ENCODE data around the gene BRD4. TPM values are rescaled to one million over a fixed set of nuclear protein-coding genes. Genes with fewer than 3 reads are reported as not detected.

BRD4 gene
- total RNA-seq, 4 donors from 2014 or later = 39.5 to 87.9 (median 61.2) TPM

DNA sequence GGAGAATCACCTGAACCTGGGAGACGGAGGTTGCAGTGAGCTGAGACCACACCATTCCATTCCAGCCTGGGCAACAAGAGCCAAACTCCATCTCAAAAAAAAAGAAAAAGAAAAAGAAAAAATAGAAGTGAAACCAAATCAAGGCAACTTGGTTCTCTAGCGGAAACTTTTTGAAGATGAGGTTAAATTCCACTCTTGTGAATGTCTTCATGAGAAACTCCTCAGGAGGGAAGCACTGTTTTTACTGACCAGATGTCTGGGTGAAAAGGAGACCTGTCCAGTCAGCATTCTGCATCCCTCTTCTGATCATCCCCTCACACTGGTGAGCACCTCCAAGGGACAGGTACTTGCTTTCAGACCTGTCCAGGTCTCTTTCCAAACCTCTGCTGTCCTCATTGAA is 15.8 kb downstream of the BRD4 start:
- Histone ChIP-seq H3K27me3 (no peaks in the 10 kb centered on the region), H3K4me1 (peaks cover 41 to 89% (median 54%) of the 10 kb centered on the region in 4 donors), H3K4me3 (no peak overlapping the region), H3K9me3 (no peaks in the 10 kb centered on the region), H3K36me3 (no peaks in the 10 kb centered on the region), H3K27ac (peak overlapping the region in 2 of 4 donors; percentile 19 to 44)
- intact Hi-C loops (cut with DNase I; ENCODE audit: low total_unique reads) (no loop called here), in situ Hi-C loops (cut with MboI; ENCODE audit: low pct_ligation_motif_present in 1 of 4, low pct_unique_long_range_greater_than_20kb in 1 of 4, low sequenced_read_pairs in 3 of 4) (no loop called here)
- TF ChIP-seq POLR2A (IDR thresholded peaks at IDR 0.05) (no peak), EP300 (IDR thresholded peaks at IDR 0.05; ENCODE audit: low read depth) (no peak), CTCF (IDR thresholded peaks at IDR 0.05) (no peak), POLR2AphosphoS5 (IDR thresholded peaks at IDR 0.05) (no peak)
- no peak for DNase-seq
- WGBS, 2 donors (ENCODE audit: low coverage in 1 of 2) = 70% methylated on average over 2 of the region's 2 CpGs; no CpG with 5 or more reads in 1 of the 2 donors

- TF ChIP-seq CTCF (IDR thresholded peaks at IDR 0.05) = no peak
- TF ChIP-seq POLR2A (IDR thresholded peaks at IDR 0.05) = no peak
- no peak for TF ChIP-seq EP300 (IDR thresholded peaks at IDR 0.05; ENCODE audit: low read depth)
- TF ChIP-seq POLR2AphosphoS5 (IDR thresholded peaks at IDR 0.05) = no peak
- no peak overlapping the region for H3K4me3 ChIP-seq
- in situ Hi-C loops (cut with MboI; ENCODE audit: low pct_ligation_motif_present in 1 of 4, low pct_unique_long_range_greater_than_20kb in 1 of 4, low sequenced_read_pairs in 3 of 4) (no loop called here), intact Hi-C loops (cut with DNase I; ENCODE audit: low total_unique reads) (no loop called here)
- no peaks in the 10 kb centered on the region for H3K9me3 ChIP-seq
- no peaks in the 10 kb centered on the region for H3K36me3 ChIP-seq
- peaks cover 30 to 82% (median 42%) of the 10 kb centered on the region in 4 donors for H3K4me1 ChIP-seq
- 40 to 78% methylated on average over 1 to 6 of the region's 6 CpGs for WGBS, 2 donors (ENCODE audit: low coverage in 1 of 2)
- H3K27ac ChIP-seq = no peak overlapping the region
- DNase-seq = no peak
- no peaks in the 10 kb centered on the region for H3K27me3 ChIP-seq
Measured at GRCh38 chr19:15315101-15315500, 17.2 kb downstream of the BRD4 start.

DNA sequence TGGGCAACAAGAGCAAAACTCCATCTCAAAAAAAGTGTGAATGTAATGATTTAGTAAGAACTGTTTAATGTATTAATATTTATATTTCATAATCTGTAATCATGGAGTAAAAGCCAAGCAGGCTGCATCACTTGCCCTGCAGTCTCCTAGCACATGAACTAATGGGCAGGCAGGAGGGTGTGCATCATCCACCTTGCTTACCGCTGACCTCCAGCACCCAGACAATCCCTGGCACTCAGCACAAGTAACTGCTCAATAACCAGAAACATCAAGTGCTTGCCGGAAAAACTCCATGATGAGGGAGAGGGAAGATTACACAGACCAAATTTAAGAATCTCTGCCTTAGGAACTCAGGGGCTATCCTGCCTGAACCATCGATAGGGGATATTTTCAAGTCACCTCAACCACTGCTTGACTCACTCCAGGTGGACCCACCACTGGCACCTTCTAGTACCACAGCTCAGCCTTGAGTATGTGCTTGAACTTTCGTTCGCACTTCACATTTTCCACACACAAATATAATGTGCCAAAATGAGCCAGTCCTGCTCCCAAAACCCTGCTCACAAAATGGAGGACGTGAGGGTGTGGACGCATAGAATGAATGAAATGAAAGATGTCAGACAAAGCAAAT is 18.6 kb downstream of the BRD4 start:
- no peak for DNase-seq
- WGBS, 2 donors (ENCODE audit: low coverage in 1 of 2) = 75 to 82% methylated on average over 5 to 7 of the region's 7 CpGs
- in situ Hi-C loops (cut with MboI; ENCODE audit: low pct_ligation_motif_present in 1 of 4, low pct_unique_long_range_greater_than_20kb in 1 of 4, low sequenced_read_pairs in 3 of 4) = no loop called here
- H3K9me3 ChIP-seq = no peaks in the 10 kb centered on the region
- intact Hi-C loops (cut with DNase I; ENCODE audit: low total_unique reads) = no loop called here
- peaks cover 19 to 68% (median 32%) of the 10 kb centered on the region in 4 donors for H3K4me1 ChIP-seq
- H3K27ac ChIP-seq = no peak overlapping the region
- H3K4me3 ChIP-seq = no peak overlapping the region
- H3K27me3 ChIP-seq = no peaks in the 10 kb centered on the region
- TF ChIP-seq POLR2AphosphoS5 (IDR thresholded peaks at IDR 0.05) (no peak), EP300 (IDR thresholded peaks at IDR 0.05; ENCODE audit: low read depth) (no peak), POLR2A (IDR thresholded peaks at IDR 0.05) (no peak), CTCF (IDR thresholded peaks at IDR 0.05) (no peak)
- no peaks in the 10 kb centered on the region for H3K36me3 ChIP-seq

- in situ Hi-C loops (cut with MboI; ENCODE audit: low pct_ligation_motif_present in 1 of 4, low pct_unique_long_range_greater_than_20kb in 1 of 4, low sequenced_read_pairs in 3 of 4) = no loop called here
- H3K27ac ChIP-seq = no peak overlapping the region
- no peaks in the 10 kb centered on the region for H3K9me3 ChIP-seq
- TF ChIP-seq POLR2A (IDR thresholded peaks at IDR 0.05) (no peak), EP300 (IDR thresholded peaks at IDR 0.05; ENCODE audit: low read depth) (no peak), POLR2AphosphoS5 (IDR thresholded peaks at IDR 0.05) (no peak), CTCF (IDR thresholded peaks at IDR 0.05) (no peak)
- no peaks in the 10 kb centered on the region for H3K36me3 ChIP-seq
- WGBS, 2 donors (ENCODE audit: low coverage in 1 of 2) = 100% methylated on average over 2 of the region's 2 CpGs; no CpG with 5 or more reads in 1 of the 2 donors
- H3K4me1 ChIP-seq = peaks cover 18 to 59% (median 31%) of the 10 kb centered on the region in 4 donors
- intact Hi-C loops (cut with DNase I; ENCODE audit: low total_unique reads) = no loop called here
- H3K27me3 ChIP-seq = no peaks in the 10 kb centered on the region
- H3K4me3 ChIP-seq = no peak overlapping the region
- DNase-seq = no peak
Measured at GRCh38 chr19:15307169-15307568, 25.2 kb downstream of the BRD4 start.
